Measurements from ENCODE around the gene CCNY. TPM values are rescaled to one million over a fixed set of nuclear protein-coding genes. Genes with fewer than 3 reads are reported as not detected.

Gene CCNY
- total RNA-seq, 3 donors from 2014 or later, result 28.7 to 41.0 (median 36.1) TPM

DNA sequence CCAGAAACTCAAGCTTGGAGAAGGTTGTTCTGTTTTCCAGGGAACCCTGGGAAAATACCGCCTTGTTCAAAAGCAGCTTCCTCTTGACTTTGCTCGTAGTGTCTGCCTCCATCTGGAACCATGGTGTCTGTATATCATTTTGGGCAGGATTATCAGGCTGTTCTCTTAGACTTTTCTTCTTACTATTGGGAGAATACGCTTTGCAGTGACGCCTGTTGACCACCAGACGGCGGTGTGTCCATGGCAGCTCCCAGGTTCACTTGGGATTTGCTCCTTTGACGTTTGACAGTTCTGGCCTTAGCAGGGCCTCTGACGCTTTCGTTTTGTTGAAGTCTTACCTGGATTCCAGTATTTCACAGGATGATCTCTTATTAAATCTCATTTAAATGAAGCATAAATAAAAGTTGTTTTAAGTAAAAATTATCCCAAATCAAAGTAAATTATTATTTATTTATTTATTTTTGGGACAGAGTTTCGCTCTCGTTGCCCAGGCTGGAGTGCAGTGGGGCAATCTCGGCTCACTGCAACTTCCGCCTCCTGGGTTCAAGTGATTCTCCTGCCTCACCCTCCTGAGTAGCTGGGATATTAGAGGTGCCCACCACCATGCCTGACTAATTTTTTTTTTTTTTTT is 227.1 kb downstream of the CCNY start:
- H3K27ac ChIP-seq, result no peak overlapping the region
- no peak overlapping the region for H3K4me3 ChIP-seq

DNA sequence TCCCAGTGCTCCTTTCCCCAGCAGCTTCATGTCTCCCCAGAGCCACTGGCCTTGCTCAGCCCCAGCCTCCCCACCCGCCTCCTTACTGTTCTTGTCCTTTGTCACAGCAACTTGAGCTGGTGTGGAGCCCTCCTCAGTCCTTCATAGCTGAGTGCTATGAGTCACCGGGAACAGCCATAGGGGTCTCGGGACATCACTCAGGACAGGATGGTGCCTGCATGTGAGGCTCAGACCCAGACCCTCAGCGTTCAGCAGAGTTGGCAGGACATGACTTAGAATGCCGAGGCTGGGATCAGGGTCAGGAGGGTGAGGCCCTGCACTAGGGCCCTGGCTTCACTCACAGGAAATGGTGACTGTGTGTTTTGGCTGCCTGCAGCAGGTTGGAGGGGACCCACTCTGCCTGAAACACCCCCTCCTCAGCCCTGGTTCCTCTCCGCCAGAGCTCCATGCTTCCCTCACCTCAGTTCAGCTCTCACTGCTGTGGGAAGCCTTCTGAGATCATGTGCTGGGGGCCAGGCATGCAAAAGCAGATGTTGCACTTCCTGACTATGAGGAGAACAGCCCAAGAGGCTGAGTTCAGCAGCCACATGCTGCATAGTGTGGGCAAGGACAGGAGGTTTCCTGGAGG is 228.1 kb downstream of the CCNY start:
- intact Hi-C loops (cut with DNase I; ENCODE audit: low total_unique reads), result no loop called here
- Histone ChIP-seq H3K27ac (peak overlapping the region in 1 of 2 donors; percentile 73), H3K4me1 (no peaks in the 10 kb centered on the region), H3K4me3 (no peak overlapping the region), H3K36me3 (peaks cover 4% of the 10 kb centered on the region), H3K27me3 (no peaks in the 10 kb centered on the region), H3K9me3 (no peaks in the 10 kb centered on the region)
- TF ChIP-seq POLR2A (IDR thresholded peaks at IDR 0.05) (no peak), POLR2AphosphoS5 (IDR thresholded peaks at IDR 0.05) (no peak)
- TF ChIP-seq, protein P1, sequence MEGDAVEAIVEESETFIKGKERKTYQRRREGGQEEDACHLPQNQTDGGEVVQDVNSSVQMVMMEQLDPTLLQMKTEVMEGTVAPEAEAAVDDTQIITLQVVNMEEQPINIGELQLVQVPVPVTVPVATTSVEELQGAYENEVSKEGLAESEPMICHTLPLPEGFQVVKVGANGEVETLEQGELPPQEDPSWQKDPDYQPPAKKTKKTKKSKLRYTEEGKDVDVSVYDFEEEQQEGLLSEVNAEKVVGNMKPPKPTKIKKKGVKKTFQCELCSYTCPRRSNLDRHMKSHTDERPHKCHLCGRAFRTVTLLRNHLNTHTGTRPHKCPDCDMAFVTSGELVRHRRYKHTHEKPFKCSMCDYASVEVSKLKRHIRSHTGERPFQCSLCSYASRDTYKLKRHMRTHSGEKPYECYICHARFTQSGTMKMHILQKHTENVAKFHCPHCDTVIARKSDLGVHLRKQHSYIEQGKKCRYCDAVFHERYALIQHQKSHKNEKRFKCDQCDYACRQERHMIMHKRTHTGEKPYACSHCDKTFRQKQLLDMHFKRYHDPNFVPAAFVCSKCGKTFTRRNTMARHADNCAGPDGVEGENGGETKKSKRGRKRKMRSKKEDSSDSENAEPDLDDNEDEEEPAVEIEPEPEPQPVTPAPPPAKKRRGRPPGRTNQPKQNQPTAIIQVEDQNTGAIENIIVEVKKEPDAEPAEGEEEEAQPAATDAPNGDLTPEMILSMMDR (IDR thresholded peaks at IDR 0.05), result no peak
- DNase-seq (ENCODE audit: low spot score in 2 of 2), result no peak

More for the DNA sequence above, 227.1 kb downstream of the CCNY start:
- intact Hi-C loops (cut with DNase I; ENCODE audit: low total_unique reads), result no loop called here
- TF ChIP-seq POLR2AphosphoS5 (IDR thresholded peaks at IDR 0.05), result no peak
- TF ChIP-seq, protein P1 (IDR thresholded peaks at IDR 0.05), result peak; percentile 68 to 86 (median 77)
- Histone ChIP-seq H3K4me1 (no peaks in the 10 kb centered on the region), H3K9me3 (no peaks in the 10 kb centered on the region), H3K36me3 (no peaks in the 10 kb centered on the region), H3K27me3 (no peaks in the 10 kb centered on the region)
- no peak for DNase-seq (ENCODE audit: low spot score in 2 of 2)

DNA sequence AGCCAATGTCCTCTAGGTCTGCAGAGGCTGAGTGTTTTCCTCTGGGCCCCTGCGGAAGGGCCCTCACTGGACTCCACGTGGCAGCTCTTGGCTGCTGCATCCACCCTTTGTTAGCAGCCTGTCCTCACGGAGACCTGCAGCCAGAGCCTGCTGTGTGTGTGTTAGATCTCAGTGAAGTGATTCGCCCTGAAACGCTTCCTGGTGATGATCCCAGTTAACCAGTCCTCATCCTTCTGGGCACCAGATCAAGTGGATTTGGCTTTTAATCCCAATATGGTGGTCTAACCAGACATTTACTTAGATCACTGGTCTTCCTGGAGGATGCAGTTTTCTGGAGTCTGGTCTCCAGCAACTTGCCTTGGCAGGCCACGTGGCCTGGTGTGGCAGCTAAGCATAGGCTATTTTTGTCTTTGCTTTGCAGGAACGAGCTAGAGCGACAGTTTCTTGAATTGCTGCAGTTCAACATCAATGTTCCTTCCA is 229.3 kb downstream of the CCNY start:
- no peaks in the 10 kb centered on the region for H3K4me1 ChIP-seq
- intact Hi-C loops (cut with DNase I; ENCODE audit: low total_unique reads), result no loop called here
- peaks cover 4% of the 10 kb centered on the region for H3K36me3 ChIP-seq
- no peak for DNase-seq (ENCODE audit: low spot score in 2 of 2)
- no peaks in the 10 kb centered on the region for H3K27me3 ChIP-seq
- H3K27ac ChIP-seq, result no peak overlapping the region
- no peak for TF ChIP-seq POLR2AphosphoS5 (IDR thresholded peaks at IDR 0.05)
- TF ChIP-seq, protein P1 (IDR thresholded peaks at IDR 0.05), result no peak
- TF ChIP-seq POLR2A (IDR thresholded peaks at IDR 0.05), result no peak
- no peaks in the 10 kb centered on the region for H3K9me3 ChIP-seq
- no peak overlapping the region for H3K4me3 ChIP-seq

DNA sequence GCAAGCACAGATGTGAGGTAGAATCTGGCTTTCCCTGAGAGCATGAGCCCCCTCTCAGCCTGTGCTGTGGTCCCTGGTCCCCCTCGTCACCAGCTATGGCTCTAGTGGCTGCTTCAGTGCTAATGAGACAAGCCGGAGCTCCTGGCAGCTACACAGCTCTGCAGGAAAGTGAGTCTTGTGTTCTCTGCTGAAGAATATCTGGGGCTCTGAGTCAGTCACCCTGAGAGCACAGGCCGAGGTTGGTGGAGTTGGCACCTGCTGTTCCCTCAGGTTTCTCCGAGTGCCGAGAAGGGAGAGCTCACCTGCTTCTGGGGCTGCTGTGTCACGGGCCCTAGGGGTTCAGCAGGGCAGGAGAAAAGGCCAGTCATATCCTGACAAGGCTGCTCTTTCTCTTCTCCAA is 231.6 kb downstream of the CCNY start:
- H3K27ac ChIP-seq, result no peak overlapping the region
- H3K27me3 ChIP-seq, result no peaks in the 10 kb centered on the region
- TF ChIP-seq, protein P1 (IDR thresholded peaks at IDR 0.05), result no peak
- TF ChIP-seq POLR2A (IDR thresholded peaks at IDR 0.05), result no peak
- no peak for TF ChIP-seq POLR2AphosphoS5 (IDR thresholded peaks at IDR 0.05)
- H3K9me3 ChIP-seq, result no peaks in the 10 kb centered on the region
- no peak overlapping the region for H3K4me3 ChIP-seq
- intact Hi-C loops (cut with DNase I; ENCODE audit: low total_unique reads), result no loop called here
- H3K36me3 ChIP-seq, result peaks cover 4% of the 10 kb centered on the region
- no peak for DNase-seq (ENCODE audit: low spot score in 2 of 2)
- no peaks in the 10 kb centered on the region for H3K4me1 ChIP-seq

DNA sequence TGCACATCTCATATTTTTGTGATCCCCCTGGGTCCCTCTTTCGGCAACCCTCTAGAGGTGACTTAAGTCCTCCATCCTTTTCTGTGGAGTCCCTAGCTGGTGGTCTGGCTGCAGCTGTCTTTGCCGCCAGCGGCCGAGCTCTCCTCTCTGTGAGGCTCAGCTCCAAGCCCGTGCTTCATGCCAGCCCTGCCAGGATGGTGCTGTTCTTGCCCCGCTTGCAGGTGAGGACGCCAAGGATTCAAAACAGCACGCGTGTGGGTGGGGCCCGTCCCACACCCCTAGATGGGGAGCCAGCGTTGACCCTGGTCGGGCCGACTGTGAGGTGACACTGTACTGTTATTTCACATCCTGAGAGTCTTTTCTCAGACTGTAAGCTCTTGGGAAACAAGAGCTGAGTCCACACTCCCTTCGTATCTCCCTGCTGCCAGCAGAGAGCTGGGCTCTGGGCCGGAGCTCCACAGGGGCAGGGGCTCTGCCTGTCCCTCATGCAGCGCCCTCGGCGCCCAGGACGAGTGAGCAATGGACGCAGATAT is 232.2 kb downstream of the CCNY start:
- no peak for TF ChIP-seq POLR2A (IDR thresholded peaks at IDR 0.05)
- TF ChIP-seq POLR2AphosphoS5 (IDR thresholded peaks at IDR 0.05), result no peak
- TF ChIP-seq, protein P1 (IDR thresholded peaks at IDR 0.05), result no peak
- H3K27ac ChIP-seq, result no peak overlapping the region
- H3K27me3 ChIP-seq, result no peaks in the 10 kb centered on the region
- no peak for DNase-seq (ENCODE audit: low spot score in 2 of 2)
- H3K36me3 ChIP-seq, result peaks cover 4% of the 10 kb centered on the region
- intact Hi-C loops (cut with DNase I; ENCODE audit: low total_unique reads), result no loop called here
- H3K9me3 ChIP-seq, result no peaks in the 10 kb centered on the region
- no peaks in the 10 kb centered on the region for H3K4me1 ChIP-seq
- no peak overlapping the region for H3K4me3 ChIP-seq
